C4-2B (cell line): ENCODE data around the gene DUS4L.

Source experiments
- ZFX ChIP-seq: fragments of 450-650 bp; IDR thresholded peaks from 2 replicates; pipeline ENCODE4 v1.6.1; 2017
- TF ChIP-seq, protein P1 (sequence below): fragments of 450-650 bp; conservative IDR thresholded peaks from 2 replicates; pipeline ENCODE4 v1.5.1; 2017; ENCODE audit warnings: mild to moderate bottlenecking

DNA sequence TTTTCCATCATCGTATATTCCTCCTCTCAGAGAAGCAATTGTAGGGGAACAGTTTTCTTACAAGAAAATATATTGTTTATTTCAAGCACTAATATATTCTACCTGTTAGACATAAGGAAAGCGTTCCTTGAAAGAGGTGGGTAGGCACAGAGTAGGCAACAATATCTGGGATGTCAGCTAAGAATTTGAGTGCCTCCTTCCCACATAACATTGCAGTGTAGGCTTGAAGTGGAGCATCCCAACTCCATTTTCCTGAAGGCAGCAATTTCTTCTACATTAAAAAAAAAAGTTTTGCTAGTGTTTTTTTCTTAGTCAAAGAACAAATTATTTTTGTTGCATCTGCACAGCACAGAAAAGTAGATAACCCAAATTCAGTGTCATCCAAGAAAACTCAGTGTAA is 37.0 kb downstream of the DUS4L start:
- TF ChIP-seq, protein P1, sequence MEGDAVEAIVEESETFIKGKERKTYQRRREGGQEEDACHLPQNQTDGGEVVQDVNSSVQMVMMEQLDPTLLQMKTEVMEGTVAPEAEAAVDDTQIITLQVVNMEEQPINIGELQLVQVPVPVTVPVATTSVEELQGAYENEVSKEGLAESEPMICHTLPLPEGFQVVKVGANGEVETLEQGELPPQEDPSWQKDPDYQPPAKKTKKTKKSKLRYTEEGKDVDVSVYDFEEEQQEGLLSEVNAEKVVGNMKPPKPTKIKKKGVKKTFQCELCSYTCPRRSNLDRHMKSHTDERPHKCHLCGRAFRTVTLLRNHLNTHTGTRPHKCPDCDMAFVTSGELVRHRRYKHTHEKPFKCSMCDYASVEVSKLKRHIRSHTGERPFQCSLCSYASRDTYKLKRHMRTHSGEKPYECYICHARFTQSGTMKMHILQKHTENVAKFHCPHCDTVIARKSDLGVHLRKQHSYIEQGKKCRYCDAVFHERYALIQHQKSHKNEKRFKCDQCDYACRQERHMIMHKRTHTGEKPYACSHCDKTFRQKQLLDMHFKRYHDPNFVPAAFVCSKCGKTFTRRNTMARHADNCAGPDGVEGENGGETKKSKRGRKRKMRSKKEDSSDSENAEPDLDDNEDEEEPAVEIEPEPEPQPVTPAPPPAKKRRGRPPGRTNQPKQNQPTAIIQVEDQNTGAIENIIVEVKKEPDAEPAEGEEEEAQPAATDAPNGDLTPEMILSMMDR: no peak
- no peak for TF ChIP-seq ZFX
